ENCODE measurements around the gene HDDC3. TPM values are rescaled to one million over a fixed set of nuclear protein-coding genes. Genes with fewer than 3 reads are reported as not detected.
A peak's percentile ranks its signal among the peaks of the same experiment; 100 is the strongest.

HDDC3 gene
- polyA plus RNA-seq, 3 donors: 11.6 to 19.7 (median 14.8) TPM

DNA sequence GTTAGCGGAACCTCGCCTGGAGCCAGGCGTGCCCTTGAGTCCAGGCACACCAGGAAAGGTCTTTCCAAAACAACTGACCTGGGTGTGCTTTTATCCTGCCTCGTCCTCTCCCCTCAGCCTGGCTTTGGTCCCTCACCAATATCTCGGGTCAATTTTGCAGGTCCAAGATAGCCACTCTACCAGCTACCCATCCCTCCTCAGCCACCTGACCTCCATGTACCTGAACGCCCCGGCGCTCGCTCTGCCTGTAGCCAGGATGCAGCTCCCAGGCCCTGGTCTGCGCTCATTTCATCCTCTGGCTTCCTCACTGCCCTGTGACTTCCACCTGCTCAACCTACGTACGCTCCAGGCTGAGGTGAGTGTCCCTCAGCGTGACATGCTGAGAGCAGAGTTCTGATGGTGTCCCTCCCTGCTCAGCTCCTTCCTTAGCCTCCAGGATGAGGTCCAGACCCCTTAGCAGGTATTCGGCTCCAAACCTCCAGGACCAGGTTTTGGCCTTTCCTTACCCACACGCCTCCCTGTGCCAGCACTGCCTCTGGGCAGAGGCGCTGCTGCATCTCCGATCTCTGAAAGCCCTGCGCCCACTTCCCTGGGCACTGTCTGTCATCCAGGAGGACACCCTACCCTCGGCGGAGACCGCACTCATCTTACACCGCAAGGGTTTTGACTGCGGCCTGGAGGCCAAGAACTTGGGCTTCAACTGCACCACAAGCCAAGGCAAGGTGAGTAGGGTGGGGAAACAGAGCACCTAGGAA, 14.1 kb downstream of the HDDC3 start:
- H3K36me3 Mint-ChIP-seq: peaks cover 62 to 78% of the 10 kb centered on the region in 2 donors
- no peak overlapping the region for H3K4me3 Mint-ChIP-seq
- Histone ChIP-seq H3K4me2 (replicated peaks; ENCODE audit: extremely low read depth, low read length, poor library complexity, severe bottlenecking) (no peak overlapping the region), H3K27me3 (ENCODE audit: control insufficient read depth in 2 of 2, insufficient read depth in 2 of 2, low read length in 2 of 2) (no peaks in the 10 kb centered on the region), H2AFZ (ENCODE audit: insufficient read depth, low read depth, low read length, poor library complexity, severe bottlenecking) (no peak overlapping the region), H3K36me3 (replicated peaks in 1 of 2; ENCODE audit: control insufficient read depth in 1 of 2, insufficient read depth in 2 of 2, low read length in 2 of 2) (peaks cover 55 to 65% of the 10 kb centered on the region in 2 donors), H3K4me1 (ENCODE audit: control insufficient read depth in 1 of 2, insufficient read depth in 2 of 2, low read length in 2 of 2) (peaks cover 41 to 43% of the 10 kb centered on the region in 2 donors), H3K4me3 (replicated peaks in 1 of 3; ENCODE audit: low read depth in 2 of 3, low read length in 3 of 3) (no peak overlapping the region), H3K27ac (ENCODE audit: low read depth in 1 of 2, low read length in 2 of 2) (peak overlapping the region in 1 of 2 donors; percentile 83), H3K9ac (ENCODE audit: insufficient read depth, low read length, poor library complexity, severe bottlenecking) (no peak overlapping the region), H3K79me2 (ENCODE audit: insufficient read depth, low read length) (peaks cover 28% of the 10 kb centered on the region), H4K20me1 (ENCODE audit: insufficient read depth, low read length) (peaks cover 4% of the 10 kb centered on the region), H3K9me3 (replicated peaks in 1 of 2; ENCODE audit: control insufficient read depth in 1 of 2, insufficient read depth in 1 of 2, low read length in 2 of 2) (no peaks in the 10 kb centered on the region)
- TF ChIP-seq, protein P1, sequence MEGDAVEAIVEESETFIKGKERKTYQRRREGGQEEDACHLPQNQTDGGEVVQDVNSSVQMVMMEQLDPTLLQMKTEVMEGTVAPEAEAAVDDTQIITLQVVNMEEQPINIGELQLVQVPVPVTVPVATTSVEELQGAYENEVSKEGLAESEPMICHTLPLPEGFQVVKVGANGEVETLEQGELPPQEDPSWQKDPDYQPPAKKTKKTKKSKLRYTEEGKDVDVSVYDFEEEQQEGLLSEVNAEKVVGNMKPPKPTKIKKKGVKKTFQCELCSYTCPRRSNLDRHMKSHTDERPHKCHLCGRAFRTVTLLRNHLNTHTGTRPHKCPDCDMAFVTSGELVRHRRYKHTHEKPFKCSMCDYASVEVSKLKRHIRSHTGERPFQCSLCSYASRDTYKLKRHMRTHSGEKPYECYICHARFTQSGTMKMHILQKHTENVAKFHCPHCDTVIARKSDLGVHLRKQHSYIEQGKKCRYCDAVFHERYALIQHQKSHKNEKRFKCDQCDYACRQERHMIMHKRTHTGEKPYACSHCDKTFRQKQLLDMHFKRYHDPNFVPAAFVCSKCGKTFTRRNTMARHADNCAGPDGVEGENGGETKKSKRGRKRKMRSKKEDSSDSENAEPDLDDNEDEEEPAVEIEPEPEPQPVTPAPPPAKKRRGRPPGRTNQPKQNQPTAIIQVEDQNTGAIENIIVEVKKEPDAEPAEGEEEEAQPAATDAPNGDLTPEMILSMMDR (IDR thresholded peaks at IDR 0.05): no peak
- DNase-seq: peak in 1 of 3 donors; percentile 2
- WGBS (ENCODE audit: insufficient coverage): 97% methylated on average over 23 of the region's 23 CpGs
- intact Hi-C loops (cut with micrococcal nuclease): loop anchor here in 1 of 2 donors (10.0 kb wide), 1 partner anchor 937 kb away; the partner anchor contains the start of gene SLCO3A1
- peaks cover 48% of the 10 kb centered on the region for H3K4me1 Mint-ChIP-seq
- H3K27me3 Mint-ChIP-seq (ENCODE audit: low read depth in 3 of 3): peaks cover 0 to 2% (median 1%) of the 10 kb centered on the region in 3 donors
- H3K9me3 Mint-ChIP-seq: peaks cover 0 to 2% (median 0%) of the 10 kb centered on the region in 7 donors
- peak overlapping the region in 4 of 7 donors; percentile 39 to 71 (median 60) for H3K27ac Mint-ChIP-seq

DNA sequence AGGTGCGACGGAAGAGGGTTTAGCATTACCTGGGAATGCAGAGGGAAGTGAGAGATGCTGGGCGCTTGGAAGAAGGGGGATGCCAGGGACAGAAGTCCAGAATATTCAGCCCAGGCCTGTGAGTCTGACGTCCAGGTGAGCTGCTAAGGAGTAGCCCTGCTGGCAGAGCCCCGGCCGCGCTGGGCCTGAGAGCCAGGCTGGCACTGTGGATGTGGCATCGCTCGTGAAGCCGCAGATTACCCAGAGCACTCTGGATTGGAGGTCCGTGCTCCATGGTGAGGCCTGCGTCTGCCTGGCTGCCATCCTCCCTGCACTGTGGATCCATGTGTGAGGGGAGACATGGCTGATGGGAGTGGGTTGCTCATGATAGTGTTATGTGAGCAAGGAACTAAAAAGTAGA, 14.8 kb downstream of the HDDC3 start:
- Histone ChIP-seq H3K9me3 (replicated peaks in 1 of 2; ENCODE audit: control insufficient read depth in 1 of 2, insufficient read depth in 1 of 2, low read length in 2 of 2) (no peaks in the 10 kb centered on the region), H3K27me3 (ENCODE audit: control insufficient read depth in 2 of 2, insufficient read depth in 2 of 2, low read length in 2 of 2) (no peaks in the 10 kb centered on the region), H3K4me2 (replicated peaks; ENCODE audit: extremely low read depth, low read length, poor library complexity, severe bottlenecking) (no peak overlapping the region), H3K4me1 (ENCODE audit: control insufficient read depth in 1 of 2, insufficient read depth in 2 of 2, low read length in 2 of 2) (peaks cover 47 to 50% of the 10 kb centered on the region in 2 donors), H3K27ac (ENCODE audit: low read depth in 1 of 2, low read length in 2 of 2) (peak overlapping the region in 1 of 2 donors; percentile 83), H4K20me1 (ENCODE audit: insufficient read depth, low read length) (peaks cover 4% of the 10 kb centered on the region), H2AFZ (ENCODE audit: insufficient read depth, low read depth, low read length, poor library complexity, severe bottlenecking) (no peak overlapping the region), H3K4me3 (replicated peaks in 1 of 3; ENCODE audit: low read depth in 2 of 3, low read length in 3 of 3) (no peak overlapping the region), H3K36me3 (replicated peaks in 1 of 2; ENCODE audit: control insufficient read depth in 1 of 2, insufficient read depth in 2 of 2, low read length in 2 of 2) (peaks cover 59 to 71% of the 10 kb centered on the region in 2 donors), H3K79me2 (ENCODE audit: insufficient read depth, low read length) (peaks cover 28% of the 10 kb centered on the region), H3K9ac (ENCODE audit: insufficient read depth, low read length, poor library complexity, severe bottlenecking) (no peak overlapping the region)
- Mint-ChIP-seq H3K27ac (peak overlapping the region in 5 of 7 donors; percentile 17 to 95 (median 67)), H3K27me3 (ENCODE audit: low read depth in 3 of 3) (peaks cover 0 to 2% (median 1%) of the 10 kb centered on the region in 3 donors), H3K9me3 (peaks cover 0 to 2% (median 0%) of the 10 kb centered on the region in 7 donors), H3K4me1 (peaks cover 52% of the 10 kb centered on the region), H3K36me3 (peaks cover 68 to 85% of the 10 kb centered on the region in 2 donors), H3K4me3 (peak overlapping the region in 1 of 2 donors; percentile 27)
- peak in 1 of 3 donors; percentile 3 for DNase-seq
- intact Hi-C loops (cut with micrococcal nuclease): loop anchor here in 1 of 2 donors (2.0 to 10.0 kb wide), 2 partner anchors 13 to 937 kb away; partner anchors contain the start of gene SLCO3A1
- 96% methylated on average over 12 of the region's 12 CpGs for WGBS (ENCODE audit: insufficient coverage)
- TF ChIP-seq, protein P1 (IDR thresholded peaks at IDR 0.05): no peak
